HEK293 (cell line): ENCODE results near the gene NPC1.
A peak's percentile ranks its signal among the peaks of the same experiment; 100 is the strongest.

ENCODE experiments used
- GLIS1 ChIP-seq: fragments of 450-650 bp; formaldehyde crosslinking; IDR thresholded peaks from 2 replicates; pipeline ENCODE4 v1.5.1; 2016; ENCODE audit warnings: missing biosample characterization, missing genetic modification characterization
- KLF10 ChIP-seq: fragments of 450-650 bp; IDR thresholded peaks from 2 replicates; pipeline ENCODE4 v1.5.1; 2018; ENCODE audit warnings: missing biosample characterization, mild to moderate bottlenecking, missing genetic modification characterization
- MEIS1 ChIP-seq: sonication (generic); formaldehyde crosslinking; IDR thresholded peaks from 2 replicates; pipeline ENCODE4 v1.8.1; 2022; ENCODE audit warnings: missing genetic modification reagents, mild to moderate bottlenecking, borderline replicate concordance
- SP2 ChIP-seq: fragments of 450-650 bp; formaldehyde crosslinking; IDR thresholded peaks from 2 replicates; pipeline ENCODE4 v1.5.1; 2016; ENCODE audit warnings: missing biosample characterization, missing genetic modification characterization
- SP3 ChIP-seq: fragments of 450-650 bp; formaldehyde crosslinking; IDR thresholded peaks from 2 replicates; pipeline ENCODE4 v1.5.1; 2016; ENCODE audit warnings: missing biosample characterization, missing genetic modification characterization
- TRIM28 ChIP-seq: IDR thresholded peaks from 2 replicates; pipeline ENCODE4 v1.6.1; 2011; ENCODE audit warnings: low read length, control low read depth, borderline replicate concordance
- ZBTB8A ChIP-seq: fragments of 450-650 bp; formaldehyde crosslinking; IDR thresholded peaks from 2 replicates; pipeline ENCODE4 v1.5.1; 2016; ENCODE audit warnings: missing biosample characterization, missing genetic modification characterization
- ZFHX2 ChIP-seq: fragments of 450-650 bp; formaldehyde crosslinking; conservative IDR thresholded peaks from 2 replicates; pipeline ENCODE4 v1.5.1; 2016; ENCODE audit warnings: missing biosample characterization, missing genetic modification characterization
- ZFP3 ChIP-seq: fragments of 450-650 bp; formaldehyde crosslinking; IDR thresholded peaks from 2 replicates; pipeline ENCODE4 v1.5.1; 2016; ENCODE audit warnings: low read depth, missing biosample characterization, missing genetic modification characterization
- ZNF114 ChIP-seq: fragments of 450-650 bp; formaldehyde crosslinking; IDR thresholded peaks from 2 replicates; pipeline ENCODE4 v1.5.0; 2017; ENCODE audit warnings: missing biosample characterization, missing genetic modification characterization
- ZNF138 ChIP-seq: fragments of 450-650 bp; formaldehyde crosslinking; IDR thresholded peaks from 2 replicates; pipeline ENCODE4 v1.5.1; 2016; ENCODE audit warnings: missing biosample characterization, missing genetic modification characterization, borderline replicate concordance
- ZNF223 ChIP-seq: fragments of 450-650 bp; formaldehyde crosslinking; IDR thresholded peaks from 2 replicates; pipeline ENCODE4 v1.5.1; 2016; ENCODE audit warnings: missing biosample characterization, missing genetic modification characterization
- ZNF239 ChIP-seq: fragments of 450-650 bp; formaldehyde crosslinking; IDR thresholded peaks from 2 replicates; pipeline ENCODE4 v1.5.1; 2016; ENCODE audit warnings: missing biosample characterization, missing genetic modification characterization
- ZNF341 ChIP-seq: fragments of 450-650 bp; formaldehyde crosslinking; IDR thresholded peaks from 2 replicates; pipeline ENCODE4; 2016; ENCODE audit warnings: low read depth, missing biosample characterization, missing genetic modification characterization
- ZNF391 ChIP-seq: fragments of 450-650 bp; formaldehyde crosslinking; IDR thresholded peaks from 2 replicates; pipeline ENCODE4 v1.5.1; 2016; ENCODE audit warnings: low read depth, missing biosample characterization, missing genetic modification characterization, borderline replicate concordance
- ZNF423 ChIP-seq: fragments of 450-650 bp; formaldehyde crosslinking; IDR thresholded peaks from 2 replicates; pipeline ENCODE4 v1.5.1; 2016; ENCODE audit warnings: missing biosample characterization, missing genetic modification characterization
- ZNF433 ChIP-seq: fragments of 450-650 bp; formaldehyde crosslinking; IDR thresholded peaks from 2 replicates; pipeline ENCODE4 v1.5.1; 2016; ENCODE audit warnings: missing biosample characterization, missing genetic modification characterization, low read depth
- ZNF521 ChIP-seq: fragments of 450-650 bp; formaldehyde crosslinking; IDR thresholded peaks from 2 replicates; pipeline ENCODE4 v1.5.1; 2017; ENCODE audit warnings: missing biosample characterization, mild to moderate bottlenecking, missing genetic modification characterization
- ZNF529 ChIP-seq: fragments of 450-650 bp; formaldehyde crosslinking; IDR thresholded peaks from 2 replicates; pipeline ENCODE4 v1.5.1; 2017; ENCODE audit warnings: missing genetic modification characterization, missing biosample characterization; ENCODE audit not compliant: insufficient replicate concordance
- ZNF530 ChIP-seq: fragments of 450-650 bp; formaldehyde crosslinking; IDR thresholded peaks from 2 replicates; pipeline ENCODE4 v1.5.1; 2016; ENCODE audit warnings: low read depth, missing biosample characterization, missing genetic modification characterization
- ZNF549 ChIP-seq: fragments of 450-650 bp; IDR thresholded peaks from 2 replicates; pipeline ENCODE4 v1.5.1; 2018; ENCODE audit warnings: missing biosample characterization, missing genetic modification characterization, mild to moderate bottlenecking, inconsistent platforms, moderate library complexity
- ZNF624 ChIP-seq: fragments of 450-650 bp; formaldehyde crosslinking; IDR thresholded peaks from 2 replicates; pipeline ENCODE4 v1.5.1; 2017; ENCODE audit warnings: missing biosample characterization, missing genetic modification characterization
- ZNF747 ChIP-seq: fragments of 450-650 bp; formaldehyde crosslinking; IDR thresholded peaks from 2 replicates; pipeline ENCODE4 v1.5.1; 2016; ENCODE audit warnings: missing biosample characterization, missing genetic modification characterization
- TF ChIP-seq, protein P1 (sequence below): fragments of 450-650 bp; formaldehyde crosslinking; IDR thresholded peaks from 2 replicates; pipeline ENCODE4 v1.5.1; 2016; ENCODE audit warnings: missing biosample characterization, missing genetic modification characterization
- TF ChIP-seq, protein P2 (sequence below): fragments of 450-650 bp; formaldehyde crosslinking; IDR thresholded peaks from 2 replicates; pipeline ENCODE4 v1.5.1; 2017; ENCODE audit warnings: missing biosample characterization, mild to moderate bottlenecking, missing genetic modification characterization, moderate library complexity
- TF ChIP-seq, protein P3 (sequence below): fragments of 450-650 bp; formaldehyde crosslinking; optimal IDR thresholded peaks from 2 replicates; pipeline ENCODE3; 2016; ENCODE audit warnings: missing biosample characterization, mild to moderate bottlenecking, missing genetic modification characterization
- TF ChIP-seq, protein P4 (sequence below): fragments of 450-650 bp; formaldehyde crosslinking; IDR thresholded peaks from 2 replicates; pipeline ENCODE4 v1.5.1; 2017; ENCODE audit warnings: missing biosample characterization, missing genetic modification characterization
- TF ChIP-seq, protein P5 (sequence below): fragments of 450-650 bp; formaldehyde crosslinking; IDR thresholded peaks from 2 replicates; pipeline ENCODE4 v1.5.1; 2016; ENCODE audit warnings: missing biosample characterization, missing genetic modification characterization
- TF ChIP-seq, protein P6 (sequence below): fragments of 450-650 bp; formaldehyde crosslinking; IDR thresholded peaks from 2 replicates; pipeline ENCODE4 v1.5.1; 2017; ENCODE audit warnings: missing biosample characterization, missing genetic modification characterization

The NPC1 gene

DNA sequence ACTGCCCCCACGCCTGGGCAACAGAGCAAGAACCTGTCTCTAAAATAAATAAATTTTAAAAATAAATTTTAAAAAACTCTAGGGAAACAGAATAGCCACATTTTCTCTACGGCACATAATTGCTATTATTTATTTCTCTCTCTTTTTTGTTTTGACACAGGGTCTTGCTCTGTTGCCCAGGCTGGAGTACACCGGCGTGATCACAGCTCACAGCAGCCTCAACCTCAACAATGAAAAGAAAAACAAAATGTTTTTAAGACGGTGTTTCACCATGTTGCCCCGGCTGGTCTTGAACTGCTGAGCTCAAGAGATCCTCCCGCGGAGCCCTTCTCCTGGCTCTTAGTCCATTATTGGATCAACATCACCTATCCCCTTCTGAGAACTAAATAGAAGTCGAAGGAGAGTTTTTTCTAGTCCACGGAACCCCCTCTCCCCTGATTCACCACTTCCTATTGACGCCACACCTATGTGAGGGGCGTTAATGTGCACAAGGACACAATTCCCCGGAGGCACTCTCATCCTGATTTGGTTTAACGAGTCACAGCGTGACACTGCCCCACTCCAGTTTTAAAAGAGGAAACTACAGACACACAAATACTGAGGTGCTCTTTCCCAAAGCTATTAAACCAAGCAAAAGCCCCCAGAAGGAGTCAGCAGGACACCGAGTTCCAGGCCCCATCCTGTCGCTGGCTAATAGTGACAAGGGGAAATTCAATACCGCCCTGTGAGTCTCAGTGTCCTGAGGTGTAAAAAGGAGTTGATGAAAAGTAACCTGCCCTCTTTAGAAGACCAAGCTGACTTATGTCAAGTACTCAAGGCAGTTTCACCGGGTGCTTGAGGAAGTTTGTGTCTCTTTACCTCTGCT is 1.1 kb downstream of the NPC1 start (continued):
- TF ChIP-seq ZNF223 (tag by site-specific recombination) (no peak), KLF10 (tag by site-specific recombination) (peak; percentile 50), ZNF341 (tag by site-specific recombination) (no peak), ZNF391 (tag by site-specific recombination) (no peak), ZFHX2 (tag by site-specific recombination) (no peak), ZFP3 (tag by site-specific recombination) (no peak), ZNF114 (tag by site-specific recombination) (no peak), SP2 (tag by site-specific recombination) (peak; percentile 39), ZNF624 (no peak), ZBTB8A (tag by site-specific recombination) (peak; percentile 36; the same call in 1 of the 2 replicates), SP3 (tag by site-specific recombination) (peak; percentile 27; the same call in 1 of the 2 replicates), ZNF423 (tag by site-specific recombination) (0 out of 2 replicates have a peak, but pooled peaks have one; percentile 62), MEIS1 (CRISPR knock-in tag) (no peak), GLIS1 (tag by site-specific recombination) (0 out of 2 replicates have a peak, but pooled peaks have one; percentile 18), ZNF138 (tag by site-specific recombination) (no peak), ZNF521 (tag by site-specific recombination) (no peak), ZNF529 (tag by site-specific recombination) (no peak), TRIM28 (no peak; the same call in 1 of the 2 replicates), ZNF239 (no peak), ZNF747 (tag by site-specific recombination) (no peak), ZNF549 (tag by site-specific recombination) (no peak), ZNF530 (tag by site-specific recombination) (no peak), ZNF433 (tag by site-specific recombination) (no peak)
- TF ChIP-seq, protein P1, sequence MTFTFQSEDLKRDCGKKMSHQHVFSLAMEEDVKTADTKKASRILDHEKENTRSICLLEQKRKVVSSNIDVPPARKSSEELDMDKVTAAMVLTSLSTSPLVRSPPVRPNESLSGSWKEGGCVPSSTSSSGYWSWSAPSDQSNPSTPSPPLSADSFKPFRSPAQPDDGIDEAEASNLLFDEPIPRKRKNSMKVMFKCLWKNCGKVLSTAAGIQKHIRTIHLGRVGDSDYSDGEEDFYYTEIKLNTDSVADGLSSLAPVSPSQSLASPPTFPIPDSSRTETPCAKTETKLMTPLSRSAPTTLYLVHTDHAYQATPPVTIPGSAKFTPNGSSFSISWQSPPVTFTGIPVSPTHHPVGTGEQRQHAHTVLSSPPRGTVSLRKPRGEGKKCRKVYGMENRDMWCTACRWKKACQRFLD (tag by site-specific recombination) = no peak
- TF ChIP-seq, protein P2, sequence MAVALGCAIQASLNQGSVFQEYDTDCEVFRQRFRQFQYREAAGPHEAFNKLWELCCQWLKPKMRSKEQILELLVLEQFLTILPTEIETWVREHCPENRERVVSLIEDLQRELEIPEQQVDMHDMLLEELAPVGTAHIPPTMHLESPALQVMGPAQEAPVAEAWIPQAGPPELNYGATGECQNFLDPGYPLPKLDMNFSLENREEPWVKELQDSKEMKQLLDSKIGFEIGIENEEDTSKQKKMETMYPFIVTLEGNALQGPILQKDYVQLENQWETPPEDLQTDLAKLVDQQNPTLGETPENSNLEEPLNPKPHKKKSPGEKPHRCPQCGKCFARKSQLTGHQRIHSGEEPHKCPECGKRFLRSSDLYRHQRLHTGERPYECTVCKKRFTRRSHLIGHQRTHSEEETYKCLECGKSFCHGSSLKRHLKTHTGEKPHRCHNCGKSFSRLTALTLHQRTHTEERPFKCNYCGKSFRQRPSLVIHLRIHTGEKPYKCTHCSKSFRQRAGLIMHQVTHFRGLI = peak; percentile 39; the same call in 1 of the 2 replicates
- TF ChIP-seq, protein P3, sequence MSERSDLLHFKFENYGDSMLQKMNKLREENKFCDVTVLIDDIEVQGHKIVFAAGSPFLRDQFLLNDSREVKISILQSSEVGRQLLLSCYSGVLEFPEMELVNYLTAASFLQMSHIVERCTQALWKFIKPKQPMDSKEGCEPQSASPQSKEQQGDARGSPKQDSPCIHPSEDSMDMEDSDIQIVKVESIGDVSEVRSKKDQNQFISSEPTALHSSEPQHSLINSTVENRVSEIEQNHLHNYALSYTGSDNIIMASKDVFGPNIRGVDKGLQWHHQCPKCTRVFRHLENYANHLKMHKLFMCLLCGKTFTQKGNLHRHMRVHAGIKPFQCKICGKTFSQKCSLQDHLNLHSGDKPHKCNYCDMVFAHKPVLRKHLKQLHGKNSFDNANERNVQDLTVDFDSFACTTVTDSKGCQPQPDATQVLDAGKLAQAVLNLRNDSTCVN (tag by site-specific recombination) = no peak
- TF ChIP-seq, protein P4, sequence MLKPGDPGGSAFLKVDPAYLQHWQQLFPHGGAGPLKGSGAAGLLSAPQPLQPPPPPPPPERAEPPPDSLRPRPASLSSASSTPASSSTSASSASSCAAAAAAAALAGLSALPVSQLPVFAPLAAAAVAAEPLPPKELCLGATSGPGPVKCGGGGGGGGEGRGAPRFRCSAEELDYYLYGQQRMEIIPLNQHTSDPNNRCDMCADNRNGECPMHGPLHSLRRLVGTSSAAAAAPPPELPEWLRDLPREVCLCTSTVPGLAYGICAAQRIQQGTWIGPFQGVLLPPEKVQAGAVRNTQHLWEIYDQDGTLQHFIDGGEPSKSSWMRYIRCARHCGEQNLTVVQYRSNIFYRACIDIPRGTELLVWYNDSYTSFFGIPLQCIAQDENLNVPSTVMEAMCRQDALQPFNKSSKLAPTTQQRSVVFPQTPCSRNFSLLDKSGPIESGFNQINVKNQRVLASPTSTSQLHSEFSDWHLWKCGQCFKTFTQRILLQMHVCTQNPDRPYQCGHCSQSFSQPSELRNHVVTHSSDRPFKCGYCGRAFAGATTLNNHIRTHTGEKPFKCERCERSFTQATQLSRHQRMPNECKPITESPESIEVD = no peak
- TF ChIP-seq, protein P5, sequence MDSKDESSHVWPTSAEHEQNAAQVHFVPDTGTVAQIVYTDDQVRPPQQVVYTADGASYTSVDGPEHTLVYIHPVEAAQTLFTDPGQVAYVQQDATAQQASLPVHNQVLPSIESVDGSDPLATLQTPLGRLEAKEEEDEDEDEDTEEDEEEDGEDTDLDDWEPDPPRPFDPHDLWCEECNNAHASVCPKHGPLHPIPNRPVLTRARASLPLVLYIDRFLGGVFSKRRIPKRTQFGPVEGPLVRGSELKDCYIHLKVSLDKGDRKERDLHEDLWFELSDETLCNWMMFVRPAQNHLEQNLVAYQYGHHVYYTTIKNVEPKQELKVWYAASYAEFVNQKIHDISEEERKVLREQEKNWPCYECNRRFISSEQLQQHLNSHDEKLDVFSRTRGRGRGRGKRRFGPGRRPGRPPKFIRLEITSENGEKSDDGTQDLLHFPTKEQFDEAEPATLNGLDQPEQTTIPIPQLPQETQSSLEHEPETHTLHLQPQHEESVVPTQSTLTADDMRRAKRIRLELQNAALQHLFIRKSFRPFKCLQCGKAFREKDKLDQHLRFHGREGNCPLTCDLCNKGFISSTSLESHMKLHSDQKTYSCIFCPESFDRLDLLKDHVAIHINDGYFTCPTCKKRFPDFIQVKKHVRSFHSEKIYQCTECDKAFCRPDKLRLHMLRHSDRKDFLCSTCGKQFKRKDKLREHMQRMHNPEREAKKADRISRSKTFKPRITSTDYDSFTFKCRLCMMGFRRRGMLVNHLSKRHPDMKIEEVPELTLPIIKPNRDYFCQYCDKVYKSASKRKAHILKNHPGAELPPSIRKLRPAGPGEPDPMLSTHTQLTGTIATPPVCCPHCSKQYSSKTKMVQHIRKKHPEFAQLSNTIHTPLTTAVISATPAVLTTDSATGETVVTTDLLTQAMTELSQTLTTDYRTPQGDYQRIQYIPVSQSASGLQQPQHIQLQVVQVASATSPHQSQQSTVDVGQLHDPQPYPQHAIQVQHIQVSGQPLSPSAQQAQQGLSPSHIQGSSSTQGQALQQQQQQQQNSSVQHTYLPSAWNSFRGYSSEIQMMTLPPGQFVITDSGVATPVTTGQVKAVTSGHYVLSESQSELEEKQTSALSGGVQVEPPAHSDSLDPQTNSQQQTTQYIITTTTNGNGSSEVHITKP (tag by site-specific recombination) = peak; percentile 51
- TF ChIP-seq, protein P6, sequence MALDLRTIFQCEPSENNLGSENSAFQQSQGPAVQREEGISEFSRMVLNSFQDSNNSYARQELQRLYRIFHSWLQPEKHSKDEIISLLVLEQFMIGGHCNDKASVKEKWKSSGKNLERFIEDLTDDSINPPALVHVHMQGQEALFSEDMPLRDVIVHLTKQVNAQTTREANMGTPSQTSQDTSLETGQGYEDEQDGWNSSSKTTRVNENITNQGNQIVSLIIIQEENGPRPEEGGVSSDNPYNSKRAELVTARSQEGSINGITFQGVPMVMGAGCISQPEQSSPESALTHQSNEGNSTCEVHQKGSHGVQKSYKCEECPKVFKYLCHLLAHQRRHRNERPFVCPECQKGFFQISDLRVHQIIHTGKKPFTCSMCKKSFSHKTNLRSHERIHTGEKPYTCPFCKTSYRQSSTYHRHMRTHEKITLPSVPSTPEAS (tag by site-specific recombination) = no peak
